KMS-11 (cell line): ENCODE data around the gene MFAP5.
"Not testable (repeated sequence)": the region's sequence is repeated elsewhere in the genome, so short reads cannot be mapped to it uniquely, and the experiment has no call there.

ENCODE experiments used
- H2AFZ ChIP-seq: fragments of 200-600 bp; sonication (generic); 2 replicates; pipeline ENCODE4 v1.6.1; 2016; ENCODE audit warnings: antibody characterized with exemption, mixed run types, low read depth
- H3K27ac ChIP-seq: fragments of 200-600 bp; sonication (generic); 2 replicates; pipeline ENCODE4 v1.6.1; 2016; ENCODE audit warnings: mild to moderate bottlenecking, mixed run types
- H3K27me3 ChIP-seq: fragments of 200-600 bp; sonication (generic); 2 replicates; pipeline ENCODE4 v1.6.1; 2017; ENCODE audit warnings: mild to moderate bottlenecking, low read depth, mixed run types, moderate library complexity; ENCODE audit not compliant: insufficient read depth
- H3K36me3 ChIP-seq: fragments of 200-600 bp; sonication (generic); 2 replicates; pipeline ENCODE4 v1.6.1; 2017; ENCODE audit warnings: mild to moderate bottlenecking, mixed run types; ENCODE audit not compliant: insufficient read depth
- H3K4me1 ChIP-seq: fragments of 200-600 bp; sonication (generic); 2 replicates; pipeline ENCODE4 v1.6.1; 2016; ENCODE audit warnings: mild to moderate bottlenecking, low read depth, mixed run types; ENCODE audit not compliant: poor library complexity, severe bottlenecking
- H3K4me2 ChIP-seq: fragments of 200-600 bp; sonication (generic); 2 replicates; pipeline ENCODE4 v1.7.0; 2016; ENCODE audit warnings: mild to moderate bottlenecking, mixed run types
- H3K4me3 ChIP-seq: fragments of 200-600 bp; sonication (generic); IDR thresholded peaks from 2 replicates; pipeline ENCODE4 v1.6.1; 2017; ENCODE audit warnings: low read depth, low read length, mixed read lengths; ENCODE audit not compliant: insufficient read depth
- H3K79me2 ChIP-seq: fragments of 200-600 bp; sonication (generic); 2 replicates; pipeline ENCODE4 v1.6.1; 2016; ENCODE audit warnings: low read depth, mixed run types; ENCODE audit not compliant: insufficient read depth
- H3K9ac ChIP-seq: fragments of 200-600 bp; sonication (generic); 2 replicates; pipeline ENCODE4 v1.6.1; 2016; ENCODE audit warnings: mild to moderate bottlenecking, mixed run types
- H4K20me1 ChIP-seq: fragments of 200-600 bp; sonication (generic); 2 replicates; pipeline ENCODE4 v1.6.1; 2016; ENCODE audit warnings: mild to moderate bottlenecking, mixed run types; ENCODE audit not compliant: insufficient read depth
- TF ChIP-seq, protein P1 (sequence below): fragments of 200-600 bp; sonication (generic); conservative IDR thresholded peaks from 2 replicates; pipeline ENCODE4 v1.6.1; 2017; ENCODE audit warnings: low read depth, mild to moderate bottlenecking, antibody characterized with exemption, low read length, moderate library complexity, mixed read lengths

The MFAP5 gene

GRCh38 chr12:8630131-8630530, 32.5 kb downstream of the MFAP5 start:
- H3K27ac ChIP-seq, result peak overlapping the region; percentile 63; the same call in 1 of the 2 replicates
- H3K4me3 ChIP-seq, result no peak overlapping the region
- no peak overlapping the region for H3K9ac ChIP-seq
- H3K36me3 ChIP-seq, result no peaks in the 10 kb centered on the region
- H4K20me1 ChIP-seq, result no peaks in the 10 kb centered on the region
- H3K79me2 ChIP-seq, result no peaks in the 10 kb centered on the region
- H3K4me2 ChIP-seq, result peak overlapping the region; percentile 74; the same call in 1 of the 2 replicates
- TF ChIP-seq, protein P1, sequence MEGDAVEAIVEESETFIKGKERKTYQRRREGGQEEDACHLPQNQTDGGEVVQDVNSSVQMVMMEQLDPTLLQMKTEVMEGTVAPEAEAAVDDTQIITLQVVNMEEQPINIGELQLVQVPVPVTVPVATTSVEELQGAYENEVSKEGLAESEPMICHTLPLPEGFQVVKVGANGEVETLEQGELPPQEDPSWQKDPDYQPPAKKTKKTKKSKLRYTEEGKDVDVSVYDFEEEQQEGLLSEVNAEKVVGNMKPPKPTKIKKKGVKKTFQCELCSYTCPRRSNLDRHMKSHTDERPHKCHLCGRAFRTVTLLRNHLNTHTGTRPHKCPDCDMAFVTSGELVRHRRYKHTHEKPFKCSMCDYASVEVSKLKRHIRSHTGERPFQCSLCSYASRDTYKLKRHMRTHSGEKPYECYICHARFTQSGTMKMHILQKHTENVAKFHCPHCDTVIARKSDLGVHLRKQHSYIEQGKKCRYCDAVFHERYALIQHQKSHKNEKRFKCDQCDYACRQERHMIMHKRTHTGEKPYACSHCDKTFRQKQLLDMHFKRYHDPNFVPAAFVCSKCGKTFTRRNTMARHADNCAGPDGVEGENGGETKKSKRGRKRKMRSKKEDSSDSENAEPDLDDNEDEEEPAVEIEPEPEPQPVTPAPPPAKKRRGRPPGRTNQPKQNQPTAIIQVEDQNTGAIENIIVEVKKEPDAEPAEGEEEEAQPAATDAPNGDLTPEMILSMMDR, result no peak
- no peak overlapping the region for H2AFZ ChIP-seq
- peaks cover 38% of the 10 kb centered on the region for H3K4me1 ChIP-seq
- 0 out of 2 replicates have a peak, but pooled peaks cover 2% of the 10 kb centered on the region for H3K27me3 ChIP-seq

- TF ChIP-seq, protein P1, result no peak
- peak overlapping the region; percentile 74 for H3K4me2 ChIP-seq
- H3K4me1 ChIP-seq, result peaks cover 38% of the 10 kb centered on the region
- H3K79me2 ChIP-seq, result no peaks in the 10 kb centered on the region
- peak overlapping the region; percentile 23; the same call in 1 of the 2 replicates for H3K9ac ChIP-seq
- H3K27ac ChIP-seq, result peak overlapping the region; percentile 63
- H3K36me3 ChIP-seq, result no peaks in the 10 kb centered on the region
- no peak overlapping the region for H3K4me3 ChIP-seq
- H4K20me1 ChIP-seq, result no peaks in the 10 kb centered on the region
- no peak overlapping the region for H2AFZ ChIP-seq
- H3K27me3 ChIP-seq, result 0 out of 2 replicates have a peak, but pooled peaks cover 2% of the 10 kb centered on the region
Observed at GRCh38 chr12:8629486-8630033, 33.1 kb downstream of the MFAP5 start.

DNA sequence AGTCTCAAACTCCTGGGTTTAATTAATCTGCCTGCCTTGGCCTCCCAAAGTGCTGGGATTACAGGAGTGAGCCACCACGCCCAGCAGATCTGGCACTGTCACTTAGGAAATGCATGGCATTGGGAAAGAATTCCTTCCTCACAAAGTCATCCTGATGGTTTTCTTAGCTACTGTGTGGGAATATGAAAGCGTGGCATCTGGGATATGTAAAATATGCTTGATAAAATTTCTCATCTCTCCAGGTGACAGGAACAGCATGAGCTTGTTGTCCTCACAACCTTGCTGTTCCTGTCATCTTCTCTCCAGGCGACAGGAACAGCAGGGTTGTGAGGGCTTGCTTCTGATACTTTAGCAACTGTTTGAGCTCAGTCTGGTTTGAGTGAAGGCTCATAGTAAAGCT, 33.9 kb downstream of the MFAP5 start:
- peak overlapping the region; percentile 63; the same call in 1 of the 2 replicates for H3K27ac ChIP-seq
- H3K4me2 ChIP-seq, result peak overlapping the region; percentile 74
- no peaks in the 10 kb centered on the region for H4K20me1 ChIP-seq
- H3K4me1 ChIP-seq, result peaks cover 38% of the 10 kb centered on the region
- H3K79me2 ChIP-seq, result no peaks in the 10 kb centered on the region
- H3K36me3 ChIP-seq, result no peaks in the 10 kb centered on the region
- H3K27me3 ChIP-seq, result 0 out of 2 replicates have a peak, but pooled peaks cover 2% of the 10 kb centered on the region
- H3K4me3 ChIP-seq, result no peak overlapping the region
- H2AFZ ChIP-seq, result 0 out of 2 replicates have a peak overlapping the region, but pooled peaks have one; percentile 7
- H3K9ac ChIP-seq, result peak overlapping the region; percentile 23; the same call in 1 of the 2 replicates
- TF ChIP-seq, protein P1, result no peak

GRCh38 chr12:8624750-8625149, 37.9 kb downstream of the MFAP5 start:
- not testable (repeated sequence) for H3K36me3 ChIP-seq, H2AFZ ChIP-seq, H3K4me2 ChIP-seq, H3K27me3 ChIP-seq, H3K27ac ChIP-seq, H3K79me2 ChIP-seq, H4K20me1 ChIP-seq, H3K9ac ChIP-seq, H3K4me3 ChIP-seq
- H3K4me1 ChIP-seq, result peaks cover 22% of the 10 kb centered on the region

DNA sequence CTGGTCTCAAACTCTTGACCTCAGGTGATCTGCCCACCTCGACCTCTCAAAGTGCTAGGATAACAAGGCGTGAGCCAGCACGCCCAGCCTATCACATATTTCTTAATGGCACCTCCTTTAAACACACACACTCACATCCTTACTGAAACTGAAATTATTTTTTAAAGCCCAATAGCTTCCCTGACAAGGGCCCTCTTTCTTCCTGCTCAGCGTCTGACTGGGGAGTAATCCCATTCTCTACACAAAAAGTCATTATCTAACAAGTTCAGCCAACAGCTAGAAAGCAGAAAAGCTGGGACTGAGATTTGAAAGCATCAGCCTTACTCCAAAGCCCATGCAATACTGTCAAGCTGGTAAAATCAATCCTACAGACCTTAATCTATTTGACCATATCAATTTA, 40.0 kb downstream of the MFAP5 start:
- TF ChIP-seq, protein P1, result no peak
- H3K79me2 ChIP-seq, result no peaks in the 10 kb centered on the region
- peaks cover 1% of the 10 kb centered on the region for H3K4me1 ChIP-seq
- no peak overlapping the region for H3K27ac ChIP-seq
- H3K4me2 ChIP-seq, result no peak overlapping the region
- no peaks in the 10 kb centered on the region for H4K20me1 ChIP-seq
- no peaks in the 10 kb centered on the region for H3K27me3 ChIP-seq
- no peak overlapping the region for H2AFZ ChIP-seq
- no peak overlapping the region for H3K9ac ChIP-seq
- H3K4me3 ChIP-seq, result no peak overlapping the region
- H3K36me3 ChIP-seq, result no peaks in the 10 kb centered on the region
